H1 (cell line): ENCODE results near the gene MCMBP. TPM values are rescaled to one million over a fixed set of nuclear protein-coding genes. Genes with fewer than 3 reads are reported as not detected.

Experiments used
- CTCF ChIA-PET: fragments of 300-600 bp; sonication (Branson Sonifier 250); formaldehyde crosslinking; loops from one replicate; lab custom pipeline; 2021; ENCODE audit not compliant: partially characterized antibody; lab: Charles Lee
- POLR2A ChIA-PET: fragments of 300-600 bp; sonication (Branson Sonifier 250); formaldehyde crosslinking; loops from one replicate; lab custom pipeline; 2021; ENCODE audit warnings: inconsistent platforms; ENCODE audit not compliant: partially characterized antibody; lab: Charles Lee
- DNase-seq, 2 experiments: peaks; one replicate each; pipeline versions ENCODE4 v3.0.0 to v3.0.0-alpha.2; 2010 to 2022; ENCODE audit warnings: low spot score in 2 of 2, low read depth in 1 of 2, mixed read lengths in 1 of 2
- FAIRE-seq: peaks from 2 replicates; lab custom pipeline; 2011; peaks lifted over from hg19 to GRCh38; lab: Jason Lieb, UNC
- H2AFZ ChIP-seq: 2 replicates; pipeline ENCODE4 v1.8.1; 2012; ENCODE audit warnings: low read length, inconsistent platforms
- H2AK5ac ChIP-seq: 2 replicates; pipeline ENCODE4 v1.6.1; 2013; ENCODE audit warnings: low read depth, low read length
- H2BK120ac ChIP-seq: replicated peaks from 2 replicates; pipeline ENCODE3; 2013; ENCODE audit warnings: low read depth, low read length, inconsistent platforms
- H2BK12ac ChIP-seq: 2 replicates; pipeline ENCODE4 v1.6.1; 2013; ENCODE audit warnings: low read depth, low read length
- H2BK15ac ChIP-seq: 2 replicates; pipeline ENCODE4 v1.6.1; 2013; ENCODE audit warnings: low read length
- H2BK20ac ChIP-seq: 2 replicates; pipeline ENCODE4 v1.6.1; 2013; ENCODE audit warnings: low read length
- H2BK5ac ChIP-seq: 2 replicates; pipeline ENCODE4 v1.6.1; 2013; ENCODE audit warnings: low read depth, low read length
- H3K14ac ChIP-seq: 2 replicates; pipeline ENCODE4 v1.6.1; 2013; ENCODE audit warnings: inconsistent platforms; ENCODE audit not compliant: insufficient read length
- H3K18ac ChIP-seq: 2 replicates; pipeline ENCODE4 v1.6.1; 2013; ENCODE audit warnings: low read length; ENCODE audit errors: extremely low read depth
- H3K23ac ChIP-seq: 2 replicates; pipeline ENCODE4 v1.6.1; 2013; ENCODE audit warnings: inconsistent platforms; ENCODE audit not compliant: insufficient read length
- H3K23me2 ChIP-seq: 2 replicates; pipeline ENCODE4 v1.6.1; 2013; ENCODE audit warnings: low read depth, low read length
- H3K27ac ChIP-seq: 2 replicates; pipeline ENCODE4 v1.6.1; 2011; ENCODE audit warnings: low read depth, low read length, inconsistent platforms
- H3K27me3 ChIP-seq, 4 experiments: replicated peaks in 1 of 4; 1 replicate in 1 of 4; 2 replicates in 3 of 4; pipeline versions ENCODE4 v1.6.1 to v1.8.1; 2011 to 2013; ENCODE audit warnings: low read length in 3 of 4, mild to moderate bottlenecking in 3 of 4, inconsistent platforms in 2 of 4, mixed read lengths in 2 of 4, moderate library complexity in 1 of 4; ENCODE audit not compliant: control insufficient read depth in 3 of 4, insufficient read depth in 3 of 4; ENCODE audit errors: extremely low read depth in 1 of 4
- H3K36me3 ChIP-seq, 4 experiments: 2 replicates each; pipeline versions ENCODE4 v1.6.1 to v1.8.1; 2011 to 2013; ENCODE audit warnings: mild to moderate bottlenecking in 4 of 4, low read length in 3 of 4, moderate library complexity in 2 of 4, control low read depth in 1 of 4, inconsistent platforms in 1 of 4; ENCODE audit not compliant: insufficient read depth in 4 of 4, control insufficient read depth in 2 of 4
- H3K4ac ChIP-seq: replicated peaks from 2 replicates; pipeline ENCODE3; 2013; ENCODE audit warnings: low read length, low read depth, mixed read lengths, inconsistent platforms; ENCODE audit not compliant: insufficient read length
- H3K4me1 ChIP-seq, 4 experiments: replicated peaks in 1 of 4; 1 replicate in 1 of 4; 2 replicates in 3 of 4; pipeline versions ENCODE4 v1.6.1 to v1.8.1; 2011 to 2013; ENCODE audit warnings: low read length in 3 of 4, inconsistent platforms in 2 of 4, mixed read lengths in 1 of 4; ENCODE audit not compliant: insufficient read depth in 4 of 4, control insufficient read depth in 3 of 4
- H3K4me2 ChIP-seq, 2 experiments: 2 replicates each; pipeline versions ENCODE4 v1.6.1 to v1.8.1; 2011 to 2013; ENCODE audit warnings: low read depth in 2 of 2, low read length in 2 of 2, control low read depth in 1 of 2, inconsistent platforms in 1 of 2, mild to moderate bottlenecking in 1 of 2; ENCODE audit not compliant: insufficient read depth in 1 of 2
- H3K4me3 ChIP-seq, 4 experiments: fragments of 200-600, 300-600 bp in 1 of 4; sonication (generic), shearing (Covaris generic), sonication (Bioruptor Twin) in 1 of 4; 2 replicates each; pipeline versions ENCODE4 v1.5.1 to v1.8.1; 2011 to 2016; ENCODE audit warnings: low read length in 4 of 4, low read depth in 3 of 4, control low read depth in 2 of 4, inconsistent platforms in 2 of 4, mild to moderate bottlenecking in 2 of 4, mixed read lengths in 1 of 4, moderate library complexity in 1 of 4; ENCODE audit not compliant: insufficient read depth in 2 of 4; ENCODE audit errors: extremely low read depth in 1 of 4
- H3K56ac ChIP-seq: replicated peaks from 2 replicates; pipeline ENCODE3; 2013; ENCODE audit warnings: low read depth, mild to moderate bottlenecking, mixed read lengths, low read length, inconsistent platforms; ENCODE audit not compliant: insufficient read length
- H3K79me1 ChIP-seq: 2 replicates; pipeline ENCODE4 v1.6.1; 2013; ENCODE audit warnings: low read depth, low read length, control low read depth
- H3K79me2 ChIP-seq, 2 experiments: 2 replicates each; pipeline versions ENCODE4 v1.6.1 to v1.8.1; 2012 to 2013; ENCODE audit warnings: low read length in 2 of 2, mild to moderate bottlenecking in 2 of 2, inconsistent platforms in 1 of 2; ENCODE audit not compliant: insufficient read depth in 2 of 2, control insufficient read depth in 1 of 2
- H3K9ac ChIP-seq, 4 experiments: replicated peaks in 1 of 4; 1 replicate in 1 of 4; 2 replicates in 3 of 4; pipeline versions ENCODE4 v1.6.1 to v1.8.1; 2011 to 2013; ENCODE audit warnings: low read depth in 3 of 4, low read length in 3 of 4, control low read depth in 2 of 4, mild to moderate bottlenecking in 2 of 4, moderate library complexity in 2 of 4, inconsistent platforms in 1 of 4; ENCODE audit errors: extremely low read depth in 1 of 4
- H3K9me3 ChIP-seq, 2 experiments: 2 replicates each; pipeline versions ENCODE4 v1.6.1 to v1.8.1; 2012 to 2013; ENCODE audit warnings: mild to moderate bottlenecking in 2 of 2, moderate library complexity in 2 of 2, control low read depth in 1 of 2, inconsistent platforms in 1 of 2, low read depth in 1 of 2, low read length in 1 of 2, mixed read lengths in 1 of 2; ENCODE audit not compliant: insufficient read depth in 2 of 2
- H4K20me1 ChIP-seq, 2 experiments: replicated peaks in 1 of 2; 2 replicates each; pipeline versions ENCODE3 to v1.8.1; 2011 to 2013; ENCODE audit warnings: inconsistent platforms in 2 of 2, low read length in 2 of 2, mild to moderate bottlenecking in 1 of 2; ENCODE audit not compliant: insufficient read depth in 2 of 2, control insufficient read depth in 1 of 2
- H4K5ac ChIP-seq: 2 replicates; pipeline ENCODE4 v1.6.1; 2013; ENCODE audit warnings: low read length, low read depth, mixed read lengths, inconsistent platforms; ENCODE audit not compliant: insufficient read length
- H4K8ac ChIP-seq: 2 replicates; pipeline ENCODE4 v1.8.0; 2013; ENCODE audit warnings: mild to moderate bottlenecking, moderate library complexity, low read length, inconsistent platforms; ENCODE audit not compliant: insufficient read depth; ENCODE audit errors: extremely low read depth
- H4K91ac ChIP-seq: replicated peaks from 2 replicates; pipeline ENCODE3; 2013; ENCODE audit warnings: low read length, mixed read lengths, inconsistent platforms; ENCODE audit not compliant: insufficient read length
- CBX8 ChIP-seq: fragments of 300-800, 300-1000 bp; sonication (generic); IDR thresholded peaks from 2 replicates; pipeline ENCODE4 v1.7.1; 2016; ENCODE audit warnings: low read depth, low read length, borderline replicate concordance
- CREB1 ChIP-seq: IDR thresholded peaks from 2 replicates; pipeline ENCODE4 v1.6.1; 2012; ENCODE audit warnings: inconsistent platforms
- CTCF ChIP-seq, 3 experiments: IDR thresholded peaks; 1 replicate in 2 of 3; 2 replicates in 1 of 3; pipeline versions ENCODE4 v1.5.1 to v1.6.1; 2011; ENCODE audit warnings: low read length in 3 of 3, mild to moderate bottlenecking in 3 of 3, inconsistent platforms in 2 of 3, low read depth in 1 of 3, moderate library complexity in 1 of 3; ENCODE audit not compliant: insufficient read depth in 1 of 3; ENCODE audit errors: control extremely low read depth in 1 of 3
- GTF2F1 ChIP-seq: IDR thresholded peaks from 2 replicates; pipeline ENCODE4 v1.6.1; 2012; ENCODE audit warnings: low read depth, low read length, improper control_type of control experiment, borderline replicate concordance
- HDAC2 ChIP-seq, 2 experiments: fragments of 300-600 bp in 1 of 2; sonication (generic) in 1 of 2; IDR thresholded peaks; 2 replicates each; pipeline ENCODE4 v1.6.1; 2011 to 2012; ENCODE audit warnings: low read depth in 2 of 2, low read length in 2 of 2, mild to moderate bottlenecking in 2 of 2, moderate library complexity in 2 of 2, borderline replicate concordance in 1 of 2, inconsistent platforms in 1 of 2
- KDM5A ChIP-seq: fragments of 200-600 bp; IDR thresholded peaks from 2 replicates; pipeline ENCODE4 v1.7.1; 2012; ENCODE audit warnings: mild to moderate bottlenecking, low read length, inconsistent platforms, mixed read lengths
- NRF1 ChIP-seq: IDR thresholded peaks from 2 replicates; pipeline ENCODE4 v1.6.1; 2011; ENCODE audit warnings: mild to moderate bottlenecking, low read depth, low read length, improper control_type of control experiment
- POLR2A ChIP-seq, 2 experiments: IDR thresholded peaks; 1 replicate in 1 of 2; 2 replicates in 1 of 2; pipeline ENCODE4 v1.6.1; 2011; ENCODE audit warnings: low read depth in 2 of 2, low read length in 2 of 2, mild to moderate bottlenecking in 2 of 2; ENCODE audit errors: control extremely low read depth in 1 of 2
- POU5F1 ChIP-seq: IDR thresholded peaks from 2 replicates; pipeline ENCODE4 v1.6.1; 2011; ENCODE audit warnings: low read depth, mild to moderate bottlenecking, low read length, moderate library complexity
- SP2 ChIP-seq: IDR thresholded peaks from 2 replicates; pipeline ENCODE4 v1.6.1; 2012; ENCODE audit warnings: mild to moderate bottlenecking, low read length, inconsistent platforms
- SUZ12 ChIP-seq: fragments of 200-600 bp; sonication (generic); IDR thresholded peaks from 2 replicates; pipeline ENCODE4 v1.6.1; 2012; ENCODE audit warnings: mild to moderate bottlenecking, inconsistent platforms, low read length, moderate library complexity, mixed read lengths
- TCF12 ChIP-seq: IDR thresholded peaks from 2 replicates; pipeline ENCODE4 v1.6.1; 2011; ENCODE audit warnings: low read depth, mild to moderate bottlenecking, low read length
- TEAD4 ChIP-seq: IDR thresholded peaks from 2 replicates; pipeline ENCODE4 v1.6.1; 2012; ENCODE audit warnings: low read depth, low read length, inconsistent platforms, mixed read lengths
- WGBS, 2 experiments: shearing (Covaris generic) in 1 of 2; methylation state at CpG; one replicate each; pipeline versions ENCODE4 v1.1.6 to v1.1.7; 2013 to 2015; ENCODE audit warnings: low lambda C conversion rate in 2 of 2, mixed read lengths in 2 of 2, inconsistent platforms in 1 of 2, low coverage in 1 of 2, missing lambda C conversion rate in 1 of 2; ENCODE audit not compliant: insufficient replicate concordance in 2 of 2, insufficient coverage in 1 of 2, insufficient read length in 1 of 2; ENCODE audit errors: extremely low coverage in 1 of 2, missing lambda C conversion rate in 1 of 2; 5-methylcytosine and 5-hydroxymethylcytosine counted together
- polyA plus RNA-seq, 7 experiments: library from polyadenylated mRNA; depleted of rRNA in 3 of 7; stranded (reverse) in 5 of 7; unstranded in 2 of 7; fragments of >200 nt in 5 of 7; fragments of 200-250 nt in 2 of 7; gene quantifications; 1 replicate in 5 of 7; 2 replicates in 1 of 7; 4 replicates in 1 of 7; pipeline versions ENCODE4 v1.2.1 to v1.2.3, GENCODE V29; 2011 to 2013; ENCODE audit warnings: missing spikeins in 2 of 7, mixed read lengths in 2 of 7
- total RNA-seq: library from RNA; stranded (reverse); fragmentation: NEBNext Ultra II Directional; extraction: Animal tissue kit (Norgen Biotek cat#: 25700); gene quantifications from 2 replicates; pipeline ENCODE4 v1.2.1, GENCODE V29; 2021

Gene MCMBP
- total and polyA plus RNA-seq, 2 of the 8 experiments (the other 6 are each of a cell fraction or from before 2014, with no cell fraction given), result 67.3 to 81.7 TPM

- no peaks in the 10 kb centered on the region for H3K27me3 ChIP-seq
- no peak overlapping the region for H4K5ac ChIP-seq
- no peaks in the 10 kb centered on the region for H3K79me2 ChIP-seq
- H2BK120ac ChIP-seq, result no peak overlapping the region
- peaks cover 0 to 1% of the 10 kb centered on the region in 2 experiments for H4K20me1 ChIP-seq
- POLR2A ChIA-PET, result interaction anchor here (0.7 kb wide), 1 partner anchor 11 kb away, joined by 4 read pairs; no protein-coding TSS in a partner anchor
- H3K18ac ChIP-seq, result no peak overlapping the region
- no peak overlapping the region for H2BK5ac ChIP-seq
- no peak overlapping the region for H3K56ac ChIP-seq
- H2BK20ac ChIP-seq, result no peak overlapping the region
- FAIRE-seq, result no peak
- DNase-seq, result no peak
- peaks cover 0 to 60% (median 17%) of the 10 kb centered on the region in 4 experiments; a peak in 5 of 8 replicates for H3K36me3 ChIP-seq
- no peak overlapping the region for H3K4me2 ChIP-seq
- no peak overlapping the region for H3K23ac ChIP-seq
- no peak overlapping the region for H3K4me3 ChIP-seq
- H3K9me3 ChIP-seq, result no peaks in the 10 kb centered on the region
- H3K27ac ChIP-seq, result no peak overlapping the region
- H4K91ac ChIP-seq, result no peak overlapping the region
- no peak overlapping the region for H3K9ac ChIP-seq
- H3K14ac ChIP-seq, result no peak overlapping the region
- CTCF ChIA-PET, result interaction anchor here (1.1 kb wide), 1 partner anchor 15 kb away, joined by 3 read pairs; no protein-coding TSS in a partner anchor
- H2AFZ ChIP-seq, result no peak overlapping the region
- no peak overlapping the region for H2BK15ac ChIP-seq
- H4K8ac ChIP-seq, result no peak overlapping the region
- no peak overlapping the region for H2AK5ac ChIP-seq
- no peaks in the 10 kb centered on the region for H3K79me1 ChIP-seq
- no peaks in the 10 kb centered on the region for H3K4me1 ChIP-seq
- no peak overlapping the region for H3K4ac ChIP-seq
- no peaks in the 10 kb centered on the region for H3K23me2 ChIP-seq
- WGBS, 2 experiments, result 93% methylated on average over 6 of the region's 6 CpGs; no CpG with 5 or more reads in 1 of the 2 experiments
- no peak overlapping the region for H2BK12ac ChIP-seq
- TF ChIP-seq POLR2A (IDR thresholded peaks at IDR 0.05; ENCODE audit: control extremely low read depth in 1 of 2, low read depth in 2 of 2, low read length in 2 of 2) (no peak), POU5F1 (no peak), NRF1 (no peak), GTF2F1 (no peak), TCF12 (no peak), CREB1 (no peak), TEAD4 (no peak), KDM5A (no peak), HDAC2 (IDR thresholded peaks at IDR 0.05; ENCODE audit: borderline replicate concordance in 1 of 2, low read depth in 2 of 2, low read length in 2 of 2) (no peak), SUZ12 (no peak), CTCF (IDR thresholded peaks at IDR 0.05; ENCODE audit: control extremely low read depth in 1 of 3, insufficient read depth in 1 of 3, low read depth in 1 of 3, low read length in 3 of 3) (no peak), SP2 (no peak), CBX8 (no peak)
Observed at GRCh38 chr10:119910689-119911088, 38.0 kb upstream of the MCMBP start.
